Stromal cell of bone marrow (primary cell): Measurements from ENCODE around the gene VAMP1.

Source experiments
- DNase-seq: peaks from one replicate; pipeline ENCODE4 v3.0.0-alpha.2; 2012; ENCODE audit warnings: low read depth

VAMP1 gene

DNA sequence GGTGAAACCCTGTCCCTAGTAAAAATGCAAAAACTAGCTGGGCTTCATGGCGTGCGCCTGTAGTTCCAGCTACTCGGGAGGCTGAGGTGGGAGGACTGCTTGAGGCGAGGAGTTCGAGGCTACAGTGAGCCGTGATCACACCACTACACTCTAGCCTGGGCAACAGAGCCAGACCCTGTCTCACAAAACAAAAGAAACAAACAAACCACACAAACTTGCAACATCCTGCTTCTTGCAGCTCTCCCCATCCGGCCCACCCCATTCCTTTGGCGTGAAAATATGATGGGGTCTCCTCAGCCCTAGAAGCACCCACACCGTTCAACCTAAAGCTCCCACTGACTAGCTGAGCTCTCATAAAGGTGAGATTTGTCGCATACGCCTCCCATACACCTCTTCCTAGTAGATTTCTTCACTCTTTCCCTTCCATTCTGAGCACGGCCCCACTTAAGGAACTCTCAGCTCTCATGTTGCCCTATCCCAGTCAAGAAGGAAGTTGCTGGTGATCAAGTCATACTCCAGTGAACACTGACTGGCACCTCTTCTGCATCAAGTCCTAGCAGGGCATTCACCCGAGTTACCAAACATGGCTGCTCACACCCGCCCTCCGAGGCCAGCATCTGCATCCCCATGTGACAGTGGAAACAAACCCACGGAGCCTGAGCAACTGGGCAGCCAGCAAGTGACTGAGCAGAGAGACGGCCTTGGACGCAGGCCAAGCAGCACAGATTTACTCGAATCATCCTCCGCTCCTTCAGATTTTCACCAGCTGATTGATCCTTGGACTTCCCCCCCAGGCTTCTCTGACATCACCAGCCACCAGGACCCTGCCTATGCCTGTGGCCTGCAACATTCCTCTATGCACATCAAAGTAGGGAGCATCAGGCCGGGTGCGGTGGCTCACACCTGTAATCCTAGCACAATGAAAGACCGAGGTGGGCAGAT lies 44.6 kb downstream of the VAMP1 start:
- DNase-seq = no peak

DNA sequence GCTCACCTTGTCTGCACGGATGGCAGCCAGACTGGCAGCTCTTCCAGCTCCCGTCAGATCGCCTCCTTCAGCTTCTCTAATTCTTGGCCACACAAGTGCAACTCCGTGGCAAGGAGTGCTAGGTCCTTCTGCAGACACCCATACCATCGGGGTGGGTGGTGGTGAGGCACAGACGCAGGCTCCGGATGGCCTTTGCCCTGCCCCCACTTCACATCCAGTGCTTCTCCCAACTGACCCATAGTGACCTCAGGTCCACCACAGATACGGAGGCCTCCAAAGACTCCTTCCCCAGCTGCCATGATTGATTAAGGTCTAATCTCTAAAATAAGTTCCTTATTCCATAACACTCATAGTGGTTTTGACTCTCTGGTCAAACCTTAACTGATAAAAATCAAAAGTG lies 45.6 kb downstream of the VAMP1 start:
- DNase-seq = no peak

DNA sequence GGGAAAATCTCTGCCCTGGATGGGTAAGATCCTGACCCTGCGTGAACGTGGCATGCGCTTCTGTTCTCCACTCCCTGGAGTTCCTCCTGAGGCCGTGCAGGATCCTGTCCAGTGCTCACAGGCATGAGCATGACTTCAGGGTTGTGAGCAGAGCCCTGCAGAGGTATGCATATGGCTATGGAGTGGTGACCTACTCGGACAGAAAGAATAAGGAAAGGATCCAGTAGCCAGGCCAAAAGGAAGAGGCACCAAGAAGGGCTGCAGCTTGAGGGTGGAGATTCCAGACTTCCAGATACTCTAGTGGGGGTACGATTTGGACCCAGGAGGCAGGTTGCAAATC lies 46.5 kb downstream of the VAMP1 start:
- DNase-seq = no peak

DNA sequence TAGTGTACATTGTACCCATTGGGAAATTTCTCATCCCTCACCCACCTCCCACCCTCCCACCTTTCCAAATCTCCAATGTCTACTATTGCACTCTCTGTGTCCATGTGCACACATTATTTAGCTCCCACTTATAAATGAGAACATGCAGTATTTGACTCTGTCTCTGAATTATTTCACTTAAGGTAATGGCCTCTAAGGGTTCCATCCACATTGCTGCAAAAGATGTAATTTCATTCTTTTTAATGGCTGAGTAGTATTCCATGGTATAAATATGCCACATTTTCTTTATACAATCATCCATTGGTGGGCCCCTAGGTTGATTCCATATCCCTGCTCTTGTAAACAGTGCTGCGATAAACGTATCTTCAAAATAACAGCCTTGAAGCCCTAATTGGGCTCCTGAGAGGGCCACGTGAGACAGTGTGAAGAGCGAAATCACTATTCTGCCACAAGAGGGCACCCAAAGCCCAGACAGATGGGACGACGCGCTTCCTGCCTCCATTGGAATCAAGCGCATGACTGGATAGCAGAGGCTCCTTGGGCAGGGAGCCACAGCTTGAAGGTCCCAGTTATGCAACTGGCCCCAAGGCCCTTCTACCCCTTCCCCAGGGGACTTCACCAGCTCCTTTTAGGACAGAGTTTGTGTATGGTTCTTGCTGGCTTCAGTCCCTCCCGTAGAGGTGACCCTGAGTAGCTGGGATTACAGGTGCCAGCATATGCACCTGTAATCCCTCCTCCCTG lies 47.0 kb downstream of the VAMP1 start:
- peak; percentile 89 for DNase-seq

DNA sequence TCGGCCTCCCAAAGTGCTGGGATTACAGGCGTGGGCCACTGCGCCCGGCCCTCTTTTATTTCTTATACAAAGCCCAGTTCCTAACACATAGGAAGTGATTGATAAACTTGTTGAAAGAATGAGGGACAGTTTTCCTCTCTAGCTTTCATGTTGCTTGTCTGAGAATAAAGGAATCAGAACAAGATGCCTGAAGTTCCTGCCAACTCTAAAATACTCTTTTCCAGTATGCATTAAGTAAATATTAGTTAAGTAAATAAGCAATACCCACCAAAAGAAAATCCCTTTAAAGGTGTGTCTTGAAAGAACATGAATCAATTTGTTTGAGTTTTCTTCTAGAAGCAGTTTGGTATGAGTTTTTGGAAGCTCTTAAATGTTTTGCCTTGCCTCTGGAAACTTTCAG lies 50.1 kb downstream of the VAMP1 start:
- no peak for DNase-seq

DNA sequence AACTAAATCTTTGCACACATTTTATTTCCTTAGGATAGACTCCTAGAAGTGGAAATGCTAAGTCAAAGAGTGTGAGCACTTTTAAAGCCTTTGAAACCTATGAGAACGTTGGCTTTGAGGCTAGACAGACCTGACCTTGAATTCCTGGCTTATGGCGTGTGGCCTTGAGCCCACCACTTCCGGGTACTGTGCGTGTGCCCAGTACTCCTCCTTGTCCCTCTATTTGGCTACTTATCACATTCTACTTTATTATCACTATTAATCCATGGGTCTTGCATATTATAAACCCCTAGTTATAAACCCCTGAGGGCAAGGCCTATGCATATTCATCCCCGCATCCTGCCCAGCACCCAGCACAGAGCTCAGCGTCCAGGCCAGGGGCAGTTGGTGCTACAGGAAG lies 51.7 kb downstream of the VAMP1 start:
- no peak for DNase-seq

DNA sequence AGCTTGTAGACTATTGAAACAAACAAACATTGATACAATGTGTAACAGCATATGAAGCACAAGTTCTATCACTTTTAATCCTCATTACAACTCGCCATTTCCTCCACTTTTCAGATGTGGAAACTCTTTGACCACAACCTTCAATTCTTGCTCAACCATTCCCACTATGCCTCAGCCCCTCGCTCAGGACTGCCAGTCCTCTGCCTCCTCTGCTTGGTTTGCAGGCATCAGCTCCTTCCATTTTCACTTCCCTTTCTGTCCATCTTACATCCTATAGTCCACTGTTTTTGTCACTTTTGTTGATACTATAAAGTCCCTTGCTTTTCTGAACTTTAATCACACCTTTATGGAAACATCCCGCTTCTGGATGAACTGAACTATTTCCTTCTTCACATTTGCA lies 53.9 kb downstream of the VAMP1 start:
- no peak for DNase-seq
